H7 (cell line): ENCODE data around the gene MYO5A. TPM values are rescaled to one million over a fixed set of nuclear protein-coding genes. Genes with fewer than 3 reads are reported as not detected.

Experiments used
- DNase-seq: peaks from one replicate; pipeline ENCODE4 v3.0.0; 2012
- H3K27me3 ChIP-seq: 2 replicates; pipeline ENCODE4 v1.6.0; 2011; ENCODE audit warnings: mild to moderate bottlenecking, low read length; ENCODE audit not compliant: control insufficient read depth, insufficient read depth
- H3K36me3 ChIP-seq: replicated peaks from 2 replicates; pipeline ENCODE4 v1.5.1; 2011; ENCODE audit warnings: low read length; ENCODE audit not compliant: control insufficient read depth, insufficient read depth
- H3K4me3 ChIP-seq: 2 replicates; pipeline ENCODE4 v1.5.1; 2011; ENCODE audit warnings: low read depth, mild to moderate bottlenecking, control low read depth, low read length, moderate library complexity; ENCODE audit not compliant: insufficient read depth
- total RNA-seq: library from RNA; depleted of rRNA; stranded (reverse); fragments of >200 nt; shearing (Covaris generic); gene quantifications from 2 replicates; pipeline ENCODE4 v1.2.3, GENCODE V29; 2014

The MYO5A gene
- total RNA-seq, 1 experiment from 2014 or later, result 9.7 TPM

GRCh38 chr15:52328680-52329079 is 200.0 kb downstream of the MYO5A start:
- DNase-seq, result no peak
- H3K4me3 ChIP-seq, result no peak overlapping the region
- H3K36me3 ChIP-seq, result no peaks in the 10 kb centered on the region; the same call in 1 of the 2 replicates
- no peaks in the 10 kb centered on the region for H3K27me3 ChIP-seq

- Histone ChIP-seq H3K27me3 (no peaks in the 10 kb centered on the region), H3K36me3 (no peaks in the 10 kb centered on the region; the same call in 1 of the 2 replicates), H3K4me3 (no peak overlapping the region)
- DNase-seq, result no peak
Measured at GRCh38 chr15:52326756-52327155, 201.9 kb downstream of the MYO5A start.

GRCh38 chr15:52324109-52324508 is 204.6 kb downstream of the MYO5A start:
- H3K4me3 ChIP-seq, result no peak overlapping the region
- H3K27me3 ChIP-seq, result no peaks in the 10 kb centered on the region
- no peak for DNase-seq
- no peaks in the 10 kb centered on the region; the same call in 1 of the 2 replicates for H3K36me3 ChIP-seq

GRCh38 chr15:52318729-52319500 is 209.8 kb downstream of the MYO5A start:
- no peaks in the 10 kb centered on the region for H3K27me3 ChIP-seq
- H3K36me3 ChIP-seq, result peaks cover 4% of the 10 kb centered on the region
- H3K4me3 ChIP-seq, result no peak overlapping the region
- no peak for DNase-seq

GRCh38 chr15:52317688-52318087 is 211.0 kb downstream of the MYO5A start:
- DNase-seq, result no peak
- H3K4me3 ChIP-seq, result no peak overlapping the region
- H3K27me3 ChIP-seq, result no peaks in the 10 kb centered on the region
- peaks cover 7% of the 10 kb centered on the region for H3K36me3 ChIP-seq

GRCh38 chr15:52317022-52317421 is 211.7 kb downstream of the MYO5A start:
- Histone ChIP-seq H3K4me3 (no peak overlapping the region), H3K36me3 (peaks cover 7% of the 10 kb centered on the region), H3K27me3 (no peaks in the 10 kb centered on the region)
- no peak for DNase-seq

GRCh38 chr15:52309154-52309548 is 219.5 kb downstream of the MYO5A start:
- Histone ChIP-seq H3K27me3 (no peaks in the 10 kb centered on the region), H3K4me3 (no peak overlapping the region), H3K36me3 (peaks cover 3% of the 10 kb centered on the region)
- DNase-seq, result no peak

- Histone ChIP-seq H3K36me3 (peaks cover 3% of the 10 kb centered on the region), H3K4me3 (no peak overlapping the region), H3K27me3 (no peaks in the 10 kb centered on the region)
- DNase-seq, result no peak
Measured at GRCh38 chr15:52308446-52309153, 220.1 kb downstream of the MYO5A start.

- Histone ChIP-seq H3K4me3 (no peak overlapping the region), H3K27me3 (no peaks in the 10 kb centered on the region), H3K36me3 (no peaks in the 10 kb centered on the region; the same call in 1 of the 2 replicates)
- no peak for DNase-seq
Measured at GRCh38 chr15:52307847-52308246, 220.8 kb downstream of the MYO5A start.

GRCh38 chr15:52306270-52306669 is 222.4 kb downstream of the MYO5A start:
- Histone ChIP-seq H3K27me3 (no peaks in the 10 kb centered on the region), H3K4me3 (no peak overlapping the region), H3K36me3 (no peaks in the 10 kb centered on the region; the same call in 1 of the 2 replicates)
- no peak for DNase-seq

- Histone ChIP-seq H3K4me3 (no peak overlapping the region), H3K36me3 (no peaks in the 10 kb centered on the region), H3K27me3 (no peaks in the 10 kb centered on the region)
- DNase-seq, result no peak
Measured at GRCh38 chr15:52303093-52303772, 225.4 kb downstream of the MYO5A start.

- Histone ChIP-seq H3K27me3 (no peaks in the 10 kb centered on the region), H3K4me3 (no peak overlapping the region), H3K36me3 (no peaks in the 10 kb centered on the region)
- DNase-seq, result no peak
Measured at GRCh38 chr15:52301265-52301847, 227.3 kb downstream of the MYO5A start.

GRCh38 chr15:52295421-52296001 is 233.2 kb downstream of the MYO5A start, which contains the start of gene MYO5C:
MYO5C (minus strand) TSS chr15:52295804; CDS start chr15:52295636, 168 bp downstream.
- peaks cover 6% of the 10 kb centered on the region; the same call in 1 of the 2 replicates for H3K27me3 ChIP-seq
- DNase-seq, result peak; percentile 97
- H3K36me3 ChIP-seq, result no peaks in the 10 kb centered on the region; the same call in 1 of the 2 replicates
- H3K4me3 ChIP-seq, result peak within 1 kb of the TSS; percentile 74

GRCh38 chr15:52294881-52295420 is 233.7 kb downstream of the MYO5A start:
- Histone ChIP-seq H3K27me3 (peaks cover 6% of the 10 kb centered on the region; the same call in 1 of the 2 replicates), H3K36me3 (no peaks in the 10 kb centered on the region; the same call in 1 of the 2 replicates), H3K4me3 (peak overlapping the region; percentile 74)
- peak; percentile 84 for DNase-seq
